K562 (cell line): Measurements from ENCODE around the gene DAB1. TPM values are rescaled to one million over a fixed set of nuclear protein-coding genes. Genes with fewer than 3 reads are reported as not detected.

Experiments
- ATAC-seq: fragments of 200-7000 bp; cut with Tn5 transposase; 3 replicates; pipeline ENCODE4 v1.9.1; 2020; ENCODE audit warnings: moderate library complexity
- BruUV-seq: library from RNA; stranded (reverse); fragments of 400-500 nt; replicated peaks from 2 replicates; lab custom pipeline; 2021; lab: Mats Ljungman, UMichigan
- CTCF ChIA-PET: fragments of 300-600 bp; formaldehyde crosslinking; extraction: SDS; loops from one replicate; lab custom pipeline; 2021; ENCODE audit warnings: low intra/inter-chr PET ratio; lab: Yijun Ruan, JAX
- POLR2A ChIA-PET: fragments of 300-600, 350-650 bp; sonication (Branson Sonifier 250); formaldehyde crosslinking; extraction: SDS; loops from one replicate; lab custom pipeline; 2021; ENCODE audit warnings: antibody characterized with exemption, inconsistent platforms; lab: Yijun Ruan, JAX
- DNase-seq, 4 experiments: peaks; one replicate each; pipeline versions ENCODE4 v3.0.0 to v3.0.0-alpha.2; 2011 to 2018; ENCODE audit warnings: low spot score in 3 of 4, mixed read lengths in 3 of 4; ENCODE audit errors: extremely low read depth in 1 of 4
- FAIRE-seq: peaks from 2 replicates; lab custom pipeline; 2011; peaks lifted over from hg19 to GRCh38; lab: Jason Lieb, UNC
- H2AFZ ChIP-seq: 2 replicates; pipeline ENCODE4 v1.6.0; 2011; ENCODE audit warnings: low read depth, low read length, control low read depth, inconsistent platforms
- H3K27ac ChIP-seq: fragments of 200-600 bp; 3 replicates; pipeline ENCODE4 v1.8.0; 2011; ENCODE audit warnings: low read depth, mild to moderate bottlenecking, control low read depth, inconsistent platforms, low read length, moderate library complexity, mixed read lengths; ENCODE audit errors: extremely low read depth
- H3K27me3 ChIP-seq, 2 experiments: fragments of 300-600 bp in 1 of 2; 2 replicates in 1 of 2; 3 replicates in 1 of 2; pipeline versions ENCODE4 v1.6.0 to v1.8.0; 2011; ENCODE audit warnings: inconsistent platforms in 2 of 2, low read length in 2 of 2, mild to moderate bottlenecking in 1 of 2, mixed read lengths in 1 of 2, moderate library complexity in 1 of 2; ENCODE audit not compliant: control insufficient read depth in 2 of 2, insufficient read depth in 2 of 2
- H3K36me3 ChIP-seq: fragments of 300-600 bp; 3 replicates; pipeline ENCODE4 v1.8.0; 2011; ENCODE audit warnings: mild to moderate bottlenecking, low read length, inconsistent platforms; ENCODE audit not compliant: control insufficient read depth, insufficient read depth
- H3K4me1 ChIP-seq, 2 experiments: fragments of 200-600 bp in 1 of 2; replicated peaks in 1 of 2; 2 replicates in 1 of 2; 3 replicates in 1 of 2; pipeline versions ENCODE4 v1.5.1 to v1.8.0; 2011; ENCODE audit warnings: inconsistent platforms in 2 of 2, low read length in 2 of 2, mild to moderate bottlenecking in 1 of 2, mixed read lengths in 1 of 2, moderate library complexity in 1 of 2; ENCODE audit not compliant: control insufficient read depth in 2 of 2, insufficient read depth in 2 of 2
- H3K4me2 ChIP-seq: 2 replicates; pipeline ENCODE4 v1.6.1; 2011; ENCODE audit warnings: low read length, control low read depth, inconsistent platforms, mixed read lengths; ENCODE audit not compliant: insufficient read depth
- H3K4me3 ChIP-seq: fragments of 200-600 bp; sonication (generic), shearing (Covaris generic); 2 replicates; pipeline ENCODE4 v1.5.1; 2016; ENCODE audit warnings: control low read depth, inconsistent platforms
- H3K79me2 ChIP-seq: fragments of 200-600 bp; 3 replicates; pipeline ENCODE4 v1.8.0; 2011; ENCODE audit warnings: low read length, inconsistent platforms; ENCODE audit not compliant: control insufficient read depth, insufficient read depth
- H3K9ac ChIP-seq, 2 experiments: 2 replicates each; pipeline versions ENCODE4 v1.6.0 to v1.6.1; 2011; ENCODE audit warnings: low read depth in 2 of 2, low read length in 2 of 2, control low read depth in 1 of 2, inconsistent platforms in 1 of 2, mild to moderate bottlenecking in 1 of 2, mixed read lengths in 1 of 2; ENCODE audit not compliant: insufficient read depth in 1 of 2
- H3K9me1 ChIP-seq: one replicate; pipeline ENCODE4 v1.6.0; 2011; ENCODE audit warnings: inconsistent platforms, mild to moderate bottlenecking, low read length, moderate library complexity; ENCODE audit not compliant: control insufficient read depth, insufficient read depth
- H3K9me3 ChIP-seq: replicated peaks from 2 replicates; pipeline ENCODE4 v1.5.1; 2011; ENCODE audit warnings: low read depth, low read length, inconsistent platforms; ENCODE audit not compliant: control insufficient read depth, insufficient read depth
- H4K20me1 ChIP-seq: replicated peaks from 2 replicates; pipeline ENCODE4 v1.6.1; 2011; ENCODE audit warnings: low read length, inconsistent platforms, mixed read lengths; ENCODE audit not compliant: control insufficient read depth, insufficient read depth
- AFF4 ChIP-seq: sonication (generic); formaldehyde crosslinking; IDR thresholded peaks from 2 replicates; pipeline ENCODE4 v1.8.0; 2023; ENCODE audit warnings: mild to moderate bottlenecking, missing genetic modification reagents
- ARID2 ChIP-seq: fragments of 450-650 bp; IDR thresholded peaks from 2 replicates; pipeline ENCODE4 v1.6.1; 2017; ENCODE audit warnings: antibody characterized with exemption, mild to moderate bottlenecking
- BRF2 ChIP-seq: IDR thresholded peaks from 3 replicates; pipeline ENCODE4 v1.6.1; 2011; ENCODE audit warnings: borderline replicate concordance, mild to moderate bottlenecking; ENCODE audit not compliant: insufficient read length, insufficient read depth
- CC2D1A ChIP-seq: fragments of 450-650 bp; IDR thresholded peaks from 2 replicates; pipeline ENCODE4 v1.6.1; 2017; ENCODE audit warnings: mild to moderate bottlenecking
- EP300 ChIP-seq: IDR thresholded peaks from 2 replicates; pipeline ENCODE4 v1.6.1; 2012; ENCODE audit warnings: low read length, improper control_type of control experiment
- KLF16 ChIP-seq: IDR thresholded peaks from 2 replicates; pipeline ENCODE4 v1.6.1; 2016; ENCODE audit warnings: antibody characterized with exemption
- RAD21 ChIP-seq, 2 experiments: fragments of 250-450 bp in 1 of 2; fragments of 450-650 bp in 1 of 2; sonication (Bioruptor Pico) in 1 of 2; formaldehyde crosslinking in 1 of 2; IDR thresholded peaks in 1 of 2; conservative IDR thresholded peaks in 1 of 2; 2 replicates each; pipeline versions ENCODE4 v1.4.0 to v1.8.0; 2020 to 2022; ENCODE audit warnings: mild to moderate bottlenecking in 2 of 2, moderate library complexity in 1 of 2
- SMC3 ChIP-seq: conservative IDR thresholded peaks from 2 replicates; pipeline ENCODE4 v1.6.1; 2011; ENCODE audit warnings: low read depth, low read length, improper control_type of control experiment; ENCODE audit not compliant: insufficient read depth
- ZBTB9 ChIP-seq: fragments of 450-650 bp; formaldehyde crosslinking; IDR thresholded peaks from 2 replicates; pipeline ENCODE4 v1.4.0; 2020; ENCODE audit warnings: mild to moderate bottlenecking, moderate library complexity
- ZNF316 ChIP-seq: fragments of 450-650 bp; IDR thresholded peaks from 2 replicates; pipeline ENCODE4 v1.6.1; 2016
- ZNF384 ChIP-seq: IDR thresholded peaks from 2 replicates; pipeline ENCODE4 v1.6.1; 2012; ENCODE audit warnings: low read depth, low read length, improper control_type of control experiment
- ZNF639 ChIP-seq, 2 experiments: fragments of 200-800 bp in 1 of 2; sonication (Bioruptor generic) in 1 of 2; sonication (generic) in 1 of 2; formaldehyde crosslinking in 1 of 2; IDR thresholded peaks in 1 of 2; conservative IDR thresholded peaks in 1 of 2; 2 replicates each; pipeline versions ENCODE4 v1.5.0 to v1.6.1; 2016 to 2020; ENCODE audit warnings: missing compliant biosample characterization in 1 of 2, missing genetic modification characterization in 1 of 2, missing genetic modification reagents in 1 of 2
- WGBS: fragments of 100-300 bp; shearing (Covaris generic); methylation state at CpG from one replicate; pipeline ENCODE4 v1.1.6; 2016; ENCODE audit warnings: low coverage, mixed read lengths; ENCODE audit not compliant: insufficient coverage; ENCODE audit errors: missing lambda C conversion rate; 5-methylcytosine and 5-hydroxymethylcytosine counted together
- in situ Hi-C: fragments of 300-500 bp; cut with MboI; formaldehyde crosslinking; loops from 4 replicates; pipeline ENCODE4 v1.15.0; 2018; ENCODE audit warnings: inconsistent platforms, mixed read lengths
- intact Hi-C: fragments of 100-400 bp; cut with micrococcal nuclease; formaldehyde crosslinking; loops from 2 replicates; pipeline ENCODE4 v1.14.2; 2022
- polyA plus RNA-seq, 8 experiments: library from polyadenylated mRNA; depleted of rRNA in 4 of 8; stranded (reverse) in 5 of 8; unstranded in 3 of 8; fragments of >200 nt; fragmentation: Nextera tagmentation in 2 of 8; fragmentation: Illumina TruSeq in 1 of 8; extraction: Ambion mirVana in 2 of 8; extraction: Trizol in 1 of 8; gene quantifications; 2 replicates each; pipeline versions ENCODE4 v1.2.1 to v1.2.3, GENCODE V29; 2011 to 2014; ENCODE audit warnings: inconsistent platforms in 1 of 8, missing spikeins in 1 of 8
- total RNA-seq, 7 experiments: library from RNA; depleted of rRNA in 6 of 7; stranded (reverse); fragments of >200 nt in 6 of 7; fragmentation: Illumina TruSeq in 2 of 7; extraction: Trizol in 2 of 7; gene quantifications; 2 replicates each; pipeline versions ENCODE4 v1.2.1 to v1.2.3, GENCODE V29; 2011 to 2021; ENCODE audit warnings: low replicate concordance in 1 of 7

The DAB1 gene
- total and polyA plus RNA-seq, 9 of the 15 experiments (the other 6 are each of a cell fraction or from before 2014, with no cell fraction given), result not detected

GRCh38 chr1:56967900-56968832 is 455.7 kb downstream of the DAB1 start:
- intact Hi-C loops, result loop anchor here (1.0 kb wide), 1 partner anchor 136 kb away; no protein-coding TSS in a partner anchor
- ATAC-seq, result peak; percentile 91
- TF ChIP-seq ZNF384, result no peak
- no peak for TF ChIP-seq BRF2
- TF ChIP-seq CC2D1A, result no peak
- TF ChIP-seq AFF4 (CRISPR knock-in tag), result no peak
- TF ChIP-seq KLF16, result no peak
- TF ChIP-seq RAD21 (CRISPR knock-in tag; conservative IDR thresholded peaks at IDR 0.05 in 1 of 2, IDR thresholded peaks at IDR 0.05 in 1 of 2), result peak in 1 of 2 experiments; percentile 59; a peak in 2 of 4 replicates
- TF ChIP-seq ZNF639 (CRISPR knock-in tag; conservative IDR thresholded peaks at IDR 0.05 in 1 of 2, IDR thresholded peaks at IDR 0.05 in 1 of 2), result no peak
- no peak for TF ChIP-seq ARID2
- TF ChIP-seq ZBTB9 (CRISPR knock-in tag), result no peak
- TF ChIP-seq EP300, result no peak
- TF ChIP-seq ZNF316, result no peak
- peak; percentile 67; the same call in 1 of the 2 replicates for TF ChIP-seq SMC3

More at GRCh38 chr1:56967900-56968832, 455.7 kb downstream of the DAB1 start:
- Histone ChIP-seq H3K79me2 (no peaks in the 10 kb centered on the region), H3K9ac (no peak overlapping the region), H3K36me3 (no peaks in the 10 kb centered on the region), H3K9me1 (no peaks in the 10 kb centered on the region), H3K4me2 (no peak overlapping the region), H3K27ac (no peak overlapping the region), H3K9me3 (no peaks in the 10 kb centered on the region), H3K4me1 (no peaks in the 10 kb centered on the region), H3K27me3 (0 out of 5 replicates have a peak, but pooled peaks cover 0 to 3% of the 10 kb centered on the region in 2 experiments), H2AFZ (no peak overlapping the region), H4K20me1 (no peaks in the 10 kb centered on the region), H3K4me3 (no peak overlapping the region)
- POLR2A ChIA-PET, result interaction anchor here (0.6 to 1.0 kb wide), 4 partner anchors 10 to 136 kb away, joined by 3 to 5 read pairs (median 3); no protein-coding TSS in a partner anchor
- 4% methylated on average over 15 of the region's 15 CpGs for WGBS
- CTCF ChIA-PET, result interaction anchor here (2.2 kb wide), 1 partner anchor 137 kb away, joined by 26 read pairs; no protein-coding TSS in a partner anchor
- BruUV-seq, result no TSS peak
- DNase-seq, result peak; percentile 53 to 73 (median 70)
- in situ Hi-C loops, result loop anchor here (10.0 kb wide), 1 partner anchor 143 kb away; no protein-coding TSS in a partner anchor
- peak; percentile 48 for FAIRE-seq
